ENCODE results near the gene DYNC1I2. TPM values are rescaled to one million over a fixed set of nuclear protein-coding genes. Genes with fewer than 3 reads are reported as not detected.

Gene DYNC1I2
- total and polyA plus RNA-seq, 2 donors (not counting 3 experiments of a cell fraction or from before 2014, with no cell fraction given), result 131 to 138 TPM

GRCh38 chr2:171745806-171746205 lies 58.5 kb downstream of the DYNC1I2 start:
- Histone ChIP-seq H2AFZ (ENCODE audit: low read depth, low read length) (no peak overlapping the region), H3K27ac (ENCODE audit: insufficient read depth, low read depth, low read length) (no peak overlapping the region), H3K4me2 (ENCODE audit: insufficient read depth, low read length) (no peak overlapping the region), H3K36me3 (ENCODE audit: control insufficient read depth in 2 of 2, extremely low read depth in 1 of 2, insufficient read depth in 2 of 2, low read length in 2 of 2) (peaks cover 7 to 33% of the 10 kb centered on the region in 2 experiments), H3K9me3 (replicated peaks; ENCODE audit: control insufficient read depth, insufficient read depth, low read length) (no peaks in the 10 kb centered on the region), H3K4me1 (ENCODE audit: control insufficient read depth, extremely low read depth, insufficient read depth, low read length) (no peaks in the 10 kb centered on the region), H3K4me3 (replicated peaks in 1 of 3; ENCODE audit: insufficient read depth in 1 of 3, low read depth in 1 of 3, low read length in 3 of 3) (no peak overlapping the region), H3K9ac (replicated peaks; ENCODE audit: extremely low read depth, insufficient read depth, low read length) (no peak overlapping the region), H3K27me3 (ENCODE audit: control insufficient read depth in 2 of 2, insufficient read depth in 2 of 2, low read length in 2 of 2) (no peaks in the 10 kb centered on the region), H3K79me2 (ENCODE audit: control insufficient read depth, insufficient read depth, low read length) (no peaks in the 10 kb centered on the region), H3K9me1 (replicated peaks; ENCODE audit: control insufficient read depth, extremely low read depth, insufficient read depth, low read length) (no peaks in the 10 kb centered on the region), H4K20me1 (replicated peaks; ENCODE audit: control insufficient read depth, extremely low read depth, insufficient read depth, low read length) (no peaks in the 10 kb centered on the region)
- FAIRE-seq (no peak), DNase-seq (ENCODE audit: low read depth, low spot score) (no peak)
- dilution Hi-C loops (cut with MboI; ENCODE audit: extremely low pct_ligation_motif_present, low sequenced_read_pairs), result no loop called here
- intact Hi-C loops (cut with micrococcal nuclease), result no loop called here
- POLR2A ChIA-PET, result no interaction called here
- CTCF ChIA-PET, result interaction anchor here (0.8 to 3.0 kb wide), 2 partner anchors 23 to 42 kb away, joined by 3 to 10 read pairs; no protein-coding TSS in a partner anchor
- TF ChIP-seq JUN (IDR thresholded peaks at IDR 0.05; ENCODE audit: borderline replicate concordance, insufficient read depth, insufficient read length, low read depth) (no peak), CTCF (IDR thresholded peaks at IDR 0.05; ENCODE audit: extremely low read depth in 1 of 2, insufficient read depth in 1 of 2, low read depth in 1 of 2, low read length in 2 of 2) (no peak), GATA2 (IDR thresholded peaks at IDR 0.05; ENCODE audit: insufficient read depth, insufficient read length, low read depth, low read length) (no peak), POLR2A (IDR thresholded peaks at IDR 0.05; ENCODE audit: low read depth, low read length) (no peak)
- no TSS peak for BruUV-seq (replicated peaks)

GRCh38 chr2:171747371-171747770 lies 60.1 kb downstream of the DYNC1I2 start:
- DNase-seq (ENCODE audit: low read depth, low spot score) (no peak), FAIRE-seq (no peak)
- no peak overlapping the region for H3K4me2 ChIP-seq (ENCODE audit: insufficient read depth, low read length)
- no peaks in the 10 kb centered on the region for H3K79me2 ChIP-seq (ENCODE audit: control insufficient read depth, insufficient read depth, low read length)
- H2AFZ ChIP-seq (ENCODE audit: low read depth, low read length), result no peak overlapping the region
- no peaks in the 10 kb centered on the region for H4K20me1 ChIP-seq (replicated peaks; ENCODE audit: control insufficient read depth, extremely low read depth, insufficient read depth, low read length)
- no peaks in the 10 kb centered on the region for H3K9me1 ChIP-seq (replicated peaks; ENCODE audit: control insufficient read depth, extremely low read depth, insufficient read depth, low read length)
- peaks cover 9 to 38% of the 10 kb centered on the region in 2 experiments for H3K36me3 ChIP-seq (ENCODE audit: control insufficient read depth in 2 of 2, extremely low read depth in 1 of 2, insufficient read depth in 2 of 2, low read length in 2 of 2)
- no peak overlapping the region for H3K4me3 ChIP-seq (replicated peaks in 1 of 3; ENCODE audit: insufficient read depth in 1 of 3, low read depth in 1 of 3, low read length in 3 of 3)
- H3K27ac ChIP-seq (ENCODE audit: insufficient read depth, low read depth, low read length), result no peak overlapping the region
- no peaks in the 10 kb centered on the region for H3K9me3 ChIP-seq (replicated peaks; ENCODE audit: control insufficient read depth, insufficient read depth, low read length)
- H3K4me1 ChIP-seq (ENCODE audit: control insufficient read depth, extremely low read depth, insufficient read depth, low read length), result no peaks in the 10 kb centered on the region
- H3K9ac ChIP-seq (replicated peaks; ENCODE audit: extremely low read depth, insufficient read depth, low read length), result no peak overlapping the region
- ChIA-PET POLR2A (no interaction called here), CTCF (no interaction called here)
- TF ChIP-seq CTCF (IDR thresholded peaks at IDR 0.05; ENCODE audit: extremely low read depth in 1 of 2, insufficient read depth in 1 of 2, low read depth in 1 of 2, low read length in 2 of 2) (no peak), MYC (IDR thresholded peaks at IDR 0.05; ENCODE audit: low read depth, low read length) (no peak), MAX (IDR thresholded peaks at IDR 0.05; ENCODE audit: insufficient read depth, insufficient read length) (no peak), POLR2A (IDR thresholded peaks at IDR 0.05; ENCODE audit: low read depth, low read length) (no peak), EZH2 (IDR thresholded peaks at IDR 0.05; ENCODE audit: borderline replicate concordance, low read depth, low read length, severe bottlenecking) (no peak), POLR2AphosphoS5 (IDR thresholded peaks at IDR 0.05; ENCODE audit: insufficient read depth, low read depth, low read length) (no peak), GATA2 (IDR thresholded peaks at IDR 0.05; ENCODE audit: insufficient read depth, insufficient read length, low read depth, low read length) (no peak), FOS (IDR thresholded peaks at IDR 0.05; ENCODE audit: borderline replicate concordance, insufficient read depth, low read length) (no peak), JUN (IDR thresholded peaks at IDR 0.05; ENCODE audit: borderline replicate concordance, insufficient read depth, insufficient read length, low read depth) (no peak)
- dilution Hi-C loops (cut with MboI; ENCODE audit: extremely low pct_ligation_motif_present, low sequenced_read_pairs) (no loop called here), intact Hi-C loops (cut with micrococcal nuclease) (no loop called here)
- no peaks in the 10 kb centered on the region for H3K27me3 ChIP-seq (ENCODE audit: control insufficient read depth in 2 of 2, insufficient read depth in 2 of 2, low read length in 2 of 2)
- no TSS peak for BruUV-seq (replicated peaks)
